HT1080 (cell line): Measurements from ENCODE around the gene NRG2. TPM values are rescaled to one million over a fixed set of nuclear protein-coding genes. Genes with fewer than 3 reads are reported as not detected.
A peak's percentile ranks its signal among the peaks of the same experiment; 100 is the strongest.

Source experiments
- DNase-seq: peaks from one replicate; pipeline ENCODE4 v3.0.0-alpha.2; 2015; ENCODE audit warnings: low read depth
- total RNA-seq: library from RNA; depleted of rRNA; stranded (reverse); fragments of >200 nt; shearing (Covaris generic); gene quantifications from 2 replicates; pipeline ENCODE4 v1.2.3, GENCODE V29; 2014

NRG2 gene
- total RNA-seq, 1 experiment from 2014 or later, result 10.4 TPM

GRCh38 chr5:139861889-139862207 lies 181.3 kb downstream of the NRG2 start:
- DNase-seq, result no peak

GRCh38 chr5:139861021-139861888 lies 181.8 kb downstream of the NRG2 start:
- DNase-seq, result no peak

GRCh38 chr5:139859013-139859412 lies 184.1 kb downstream of the NRG2 start:
- no peak for DNase-seq

- no peak for DNase-seq
These were observed 186.4 kb downstream of the NRG2 start for GRCh38 chr5:139856714-139857113.

GRCh38 chr5:139855946-139856540 lies 187.1 kb downstream of the NRG2 start:
- no peak for DNase-seq

- DNase-seq, result no peak
These were observed 187.6 kb downstream of the NRG2 start for GRCh38 chr5:139855451-139855850.

GRCh38 chr5:139854953-139855352 lies 188.1 kb downstream of the NRG2 start:
- DNase-seq, result no peak

- no peak for DNase-seq
These were observed 189.0 kb downstream of the NRG2 start for GRCh38 chr5:139854029-139854605.

GRCh38 chr5:139852696-139853095 lies 190.4 kb downstream of the NRG2 start:
- DNase-seq, result no peak

- DNase-seq, result no peak
These were observed 191.5 kb downstream of the NRG2 start for GRCh38 chr5:139851558-139851957.

- DNase-seq, result no peak
These were observed 192.6 kb downstream of the NRG2 start for GRCh38 chr5:139850423-139851016.

- peak; percentile 55 for DNase-seq
These were observed 193.2 kb downstream of the NRG2 start for GRCh38 chr5:139849942-139850341.

- no peak for DNase-seq
These were observed 193.6 kb downstream of the NRG2 start for GRCh38 chr5:139849501-139849900.

GRCh38 chr5:139848508-139849100 lies 194.5 kb downstream of the NRG2 start:
- no peak for DNase-seq

- no peak for DNase-seq
These were observed 195.2 kb downstream of the NRG2 start for GRCh38 chr5:139847790-139848507.

- DNase-seq, result no peak
These were observed 196.0 kb downstream of the NRG2 start for GRCh38 chr5:139847091-139847490.

- DNase-seq, result no peak
These were observed 197.0 kb downstream of the NRG2 start for GRCh38 chr5:139845846-139846681.

GRCh38 chr5:139844472-139845145 lies 198.5 kb downstream of the NRG2 start:
- peak; percentile 78 for DNase-seq

GRCh38 chr5:139843991-139844390 lies 199.1 kb downstream of the NRG2 start:
- no peak for DNase-seq

- DNase-seq, result no peak
These were observed 200.8 kb downstream of the NRG2 start for GRCh38 chr5:139842321-139842720.
